Neuronal stem cell (in vitro differentiated cells): ENCODE measurements around the gene RNF150.
"Not testable (repeated sequence)": the region's sequence is repeated elsewhere in the genome, so short reads cannot be mapped to it uniquely, and the experiment has no call there.

ENCODE experiments used
- DNase-seq: peaks from one replicate; pipeline ENCODE4 v3.0.0-alpha.2; 2013; ENCODE audit warnings: low spot score
- H2AFZ ChIP-seq: one replicate; pipeline ENCODE4 v1.6.1; 2013; ENCODE audit warnings: mild to moderate bottlenecking, low read length, inconsistent platforms
- H2AK5ac ChIP-seq: 2 replicates; pipeline ENCODE4 v1.6.1; 2013; ENCODE audit warnings: low read depth, mild to moderate bottlenecking, inconsistent platforms, low read length, moderate library complexity, mixed read lengths
- H2BK120ac ChIP-seq: 2 replicates; pipeline ENCODE4 v1.6.1; 2013; ENCODE audit warnings: low read depth, mild to moderate bottlenecking, inconsistent platforms, low read length, moderate library complexity, mixed read lengths
- H2BK12ac ChIP-seq: one replicate; pipeline ENCODE4 v1.6.1; 2013; ENCODE audit warnings: low read length, inconsistent platforms
- H2BK15ac ChIP-seq: 2 replicates; pipeline ENCODE4 v1.6.1; 2013; ENCODE audit warnings: mild to moderate bottlenecking, low read length, inconsistent platforms, mixed read lengths
- H2BK5ac ChIP-seq: one replicate; pipeline ENCODE4 v1.6.1; 2013; ENCODE audit warnings: inconsistent platforms, mild to moderate bottlenecking, low read length, moderate library complexity
- H3K14ac ChIP-seq: one replicate; pipeline ENCODE4 v1.6.1; 2013; ENCODE audit warnings: low read length, inconsistent platforms
- H3K18ac ChIP-seq: 2 replicates; pipeline ENCODE4 v1.6.1; 2013; ENCODE audit warnings: low read length, inconsistent platforms
- H3K23ac ChIP-seq: 2 replicates; pipeline ENCODE4 v1.6.1; 2013; ENCODE audit warnings: low read depth, mild to moderate bottlenecking, mixed read lengths, low read length, inconsistent platforms; ENCODE audit not compliant: poor library complexity
- H3K27ac ChIP-seq: replicated peaks from 3 replicates; pipeline ENCODE4 v1.5.1; 2013; ENCODE audit warnings: low read length, inconsistent platforms
- H3K27me3 ChIP-seq, 3 experiments: 2 replicates each; pipeline ENCODE4 v1.6.1; 2013; ENCODE audit warnings: low read length in 3 of 3, mild to moderate bottlenecking in 2 of 3, inconsistent platforms in 1 of 3, low read depth in 1 of 3, mixed read lengths in 1 of 3, moderate library complexity in 1 of 3; ENCODE audit not compliant: control insufficient read depth in 3 of 3, insufficient read depth in 3 of 3
- H3K36me3 ChIP-seq, 2 donors: replicated peaks in 1 of 2; 2 replicates each; pipeline ENCODE4 v1.6.1; 2013; ENCODE audit warnings: low read length in 2 of 2; ENCODE audit not compliant: control insufficient read depth in 2 of 2, insufficient read depth in 2 of 2
- H3K4ac ChIP-seq: 2 replicates; pipeline ENCODE4 v1.6.1; 2013; ENCODE audit warnings: inconsistent platforms, mild to moderate bottlenecking, low read length, moderate library complexity
- H3K4me1 ChIP-seq, 2 donors: 1 replicate in 1 of 2; 2 replicates in 1 of 2; pipeline ENCODE4 v1.6.1; 2013; ENCODE audit warnings: low read length in 2 of 2, low read depth in 1 of 2; ENCODE audit not compliant: control insufficient read depth in 2 of 2, insufficient read depth in 1 of 2
- H3K4me2 ChIP-seq: one replicate; pipeline ENCODE4 v1.6.1; 2013; ENCODE audit warnings: mild to moderate bottlenecking, low read length, inconsistent platforms; ENCODE audit not compliant: insufficient read depth, poor library complexity, severe bottlenecking
- H3K4me3 ChIP-seq, 2 donors: 2 replicates each; pipeline ENCODE4 v1.5.1; 2013; ENCODE audit warnings: low read length in 2 of 2, mild to moderate bottlenecking in 2 of 2, inconsistent platforms in 1 of 2, moderate library complexity in 1 of 2
- H3K79me1 ChIP-seq: one replicate; pipeline ENCODE4 v1.6.1; 2013; ENCODE audit warnings: low read depth, mild to moderate bottlenecking, inconsistent platforms, low read length, moderate library complexity
- H3K9ac ChIP-seq: one replicate; pipeline ENCODE4 v1.6.1; 2013; ENCODE audit warnings: mild to moderate bottlenecking, low read depth, low read length, inconsistent platforms; ENCODE audit not compliant: poor library complexity
- H3K9me3 ChIP-seq, 2 donors: replicated peaks in 1 of 2; 2 replicates each; pipeline versions ENCODE3 to v1.6.1; 2013; ENCODE audit warnings: low read length in 2 of 2, mild to moderate bottlenecking in 2 of 2, inconsistent platforms in 1 of 2, low read depth in 1 of 2, mixed read lengths in 1 of 2, moderate library complexity in 1 of 2; ENCODE audit not compliant: control insufficient read depth in 2 of 2, insufficient read depth in 1 of 2
- H4K8ac ChIP-seq: one replicate; pipeline ENCODE4 v1.6.1; 2013; ENCODE audit warnings: low read depth, mild to moderate bottlenecking, inconsistent platforms, low read length, moderate library complexity
- H4K91ac ChIP-seq: one replicate; pipeline ENCODE4 v1.6.1; 2013; ENCODE audit warnings: low read length, low read depth, mild to moderate bottlenecking, inconsistent platforms; ENCODE audit not compliant: poor library complexity
- WGBS, 2 donors: extraction: QIAGEN DNeasy Blood & Tissue Kit; methylation state at CpG; one replicate each; pipeline ENCODE4 v1.1.7; 2013; ENCODE audit warnings: missing lambda C conversion rate in 2 of 2, mixed read lengths in 1 of 2; ENCODE audit not compliant: insufficient read length in 2 of 2, insufficient replicate concordance in 1 of 2; ENCODE audit errors: extremely low coverage in 2 of 2; 5-methylcytosine and 5-hydroxymethylcytosine counted together

Gene RNF150

GRCh38 chr4:141054446-141054845, 78.8 kb downstream of the RNF150 start:
- Histone ChIP-seq H3K4me1 (peaks cover 0 to 2% of the 10 kb centered on the region in 2 donors), H4K8ac (no peak overlapping the region), H3K79me1 (no peaks in the 10 kb centered on the region), H3K4me2 (no peak overlapping the region), H2AFZ (no peak overlapping the region), H3K36me3 (no peaks in the 10 kb centered on the region), H2BK15ac (no peak overlapping the region), H3K4me3 (no peak overlapping the region), H4K91ac (no peak overlapping the region), H3K27ac (no peak overlapping the region), H3K23ac (no peak overlapping the region), H3K9me3 (peaks cover 1 to 18% of the 10 kb centered on the region in 2 donors), H2BK120ac (no peak overlapping the region), H3K9ac (no peak overlapping the region), H2AK5ac (no peak overlapping the region), H3K27me3 (no peaks in the 10 kb centered on the region), H3K18ac (no peak overlapping the region), H2BK12ac (no peak overlapping the region), H3K4ac (no peak overlapping the region), H2BK5ac (no peak overlapping the region), H3K14ac (no peak overlapping the region)
- WGBS, 2 donors = no CpG with 5 or more reads among the region's 2 CpGs
- DNase-seq = no peak

- not testable (repeated sequence) for H3K79me1 ChIP-seq
Observed at GRCh38 chr4:141050999-141051398, 82.3 kb downstream of the RNF150 start.

GRCh38 chr4:141047228-141047884, 85.9 kb downstream of the RNF150 start:
- Histone ChIP-seq H3K27me3 (no peaks in the 10 kb centered on the region), H3K4ac (no peak overlapping the region), H3K18ac (no peak overlapping the region), H3K4me3 (no peak overlapping the region), H3K14ac (no peak overlapping the region), H4K91ac (no peak overlapping the region), H3K23ac (no peak overlapping the region), H3K4me2 (no peak overlapping the region), H2AK5ac (no peak overlapping the region), H4K8ac (no peak overlapping the region), H3K4me1 (no peaks in the 10 kb centered on the region), H2BK15ac (no peak overlapping the region), H3K9ac (no peak overlapping the region), H3K36me3 (peaks cover 0 to 3% of the 10 kb centered on the region in 2 donors), H2AFZ (no peak overlapping the region), H2BK120ac (no peak overlapping the region), H3K79me1 (no peaks in the 10 kb centered on the region), H3K27ac (no peak overlapping the region), H3K9me3 (peaks cover 1 to 24% of the 10 kb centered on the region in 2 donors), H2BK5ac (no peak overlapping the region), H2BK12ac (no peak overlapping the region)
- no CpG with 5 or more reads among the region's 7 CpGs for WGBS, 2 donors
- DNase-seq = no peak

More at GRCh38 chr4:141050999-141051398, 82.3 kb downstream of the RNF150 start:
- no CpG with 5 or more reads among the region's 1 CpG for WGBS, 2 donors
- not testable (repeated sequence) for H3K27me3 ChIP-seq, H4K8ac ChIP-seq, H3K36me3 ChIP-seq, DNase-seq, H3K9ac ChIP-seq, H3K4me2 ChIP-seq, H2BK12ac ChIP-seq, H3K4me1 ChIP-seq, H2AK5ac ChIP-seq, H3K27ac ChIP-seq, H2BK5ac ChIP-seq, H2AFZ ChIP-seq, H3K23ac ChIP-seq, H3K4ac ChIP-seq, H3K4me3 ChIP-seq, H4K91ac ChIP-seq, H3K14ac ChIP-seq, H2BK120ac ChIP-seq, H3K18ac ChIP-seq, H2BK15ac ChIP-seq
- peaks cover 1 to 24% of the 10 kb centered on the region in 2 donors for H3K9me3 ChIP-seq

GRCh38 chr4:141046255-141046654, 87.0 kb downstream of the RNF150 start:
- no peak overlapping the region for H3K14ac ChIP-seq
- H3K79me1 ChIP-seq = no peaks in the 10 kb centered on the region
- H2BK12ac ChIP-seq = no peak overlapping the region
- H2BK5ac ChIP-seq = no peak overlapping the region
- H3K27me3 ChIP-seq = no peaks in the 10 kb centered on the region
- no peak overlapping the region for H3K4me3 ChIP-seq
- H3K4me1 ChIP-seq = peaks cover 0 to under 1% of the 10 kb centered on the region in 2 donors
- no peak overlapping the region for H2BK15ac ChIP-seq
- H2BK120ac ChIP-seq = no peak overlapping the region
- no peak overlapping the region for H3K18ac ChIP-seq
- H2AFZ ChIP-seq = no peak overlapping the region
- H2AK5ac ChIP-seq = no peak overlapping the region
- no peak overlapping the region for H3K4me2 ChIP-seq
- no peak overlapping the region for H3K27ac ChIP-seq
- H3K9me3 ChIP-seq = peaks cover 1 to 16% of the 10 kb centered on the region in 2 donors
- no peak overlapping the region for H4K8ac ChIP-seq
- DNase-seq = no peak
- no peak overlapping the region for H3K9ac ChIP-seq
- peaks cover 0 to 3% of the 10 kb centered on the region in 2 donors for H3K36me3 ChIP-seq
- no peak overlapping the region for H3K4ac ChIP-seq
- WGBS, 2 donors = no CpG with 5 or more reads among the region's 3 CpGs
- H4K91ac ChIP-seq = no peak overlapping the region
- no peak overlapping the region for H3K23ac ChIP-seq
